ENCODE measurements around the gene LAMC3.

The LAMC3 gene

GRCh38 chr9:131126059-131126426 is 117.1 kb downstream of the LAMC3 start:
- no peak for DNase-seq

DNA sequence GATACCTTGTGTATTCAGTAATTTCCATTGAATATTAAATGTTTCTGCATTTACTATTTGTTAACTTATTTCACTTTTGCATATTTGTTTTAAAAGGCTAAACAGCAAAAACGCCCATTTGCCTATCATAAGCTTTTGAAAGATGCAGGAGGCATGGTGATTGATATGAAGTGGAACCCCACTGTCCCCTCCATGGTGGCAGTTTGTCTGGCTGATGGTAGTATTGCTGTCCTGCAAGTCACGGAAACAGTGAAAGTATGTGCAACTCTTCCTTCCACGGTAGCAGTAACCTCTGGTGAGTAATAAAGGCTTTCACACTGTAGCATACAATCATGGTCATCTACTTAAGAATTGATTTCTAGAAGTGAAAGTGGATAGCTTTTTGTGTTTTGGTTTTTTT is 120.2 kb downstream of the LAMC3 start:
- DNase-seq: no peak

GRCh38 chr9:131138676-131139075 is 129.7 kb downstream of the LAMC3 start:
- no peak for DNase-seq

DNA sequence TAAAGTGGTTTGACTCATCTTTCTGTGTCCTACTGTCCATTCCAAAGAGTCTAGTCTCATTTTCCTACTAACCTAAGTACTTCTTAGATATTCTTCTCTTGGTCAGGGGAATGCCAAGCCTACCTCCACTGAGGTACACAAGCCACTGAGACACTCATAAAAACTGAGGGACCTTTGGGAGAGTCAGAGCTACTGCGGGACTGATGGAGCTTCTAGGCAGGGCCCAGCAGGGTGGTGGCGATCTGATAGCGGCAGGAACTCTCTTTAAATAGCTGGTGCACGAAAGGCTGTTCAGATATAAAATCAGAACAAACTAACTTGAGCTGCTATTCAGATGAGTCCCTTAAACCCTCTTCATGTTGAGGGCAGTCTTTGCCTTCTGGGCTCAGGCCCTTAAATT is 131.1 kb downstream of the LAMC3 start:
- DNase-seq: no peak

DNA sequence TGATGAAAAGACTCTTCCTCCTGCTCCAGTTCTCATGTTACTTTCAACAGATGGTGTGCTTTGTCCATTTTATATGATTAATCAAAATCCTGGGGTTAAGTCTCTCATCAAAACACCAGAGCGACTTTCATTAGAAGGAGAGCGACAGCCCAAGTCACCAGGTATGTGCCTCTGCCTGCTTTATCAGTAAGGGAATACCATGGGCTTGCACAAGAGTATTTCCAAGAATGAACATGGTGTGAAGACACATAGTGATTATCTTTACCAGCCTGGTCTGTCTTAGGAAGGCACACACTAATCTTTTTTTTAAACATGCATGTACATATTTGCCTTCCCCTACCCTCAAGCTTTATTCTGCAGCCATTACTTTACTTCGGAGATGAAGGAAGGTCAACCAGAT is 131.6 kb downstream of the LAMC3 start:
- DNase-seq: no peak

DNA sequence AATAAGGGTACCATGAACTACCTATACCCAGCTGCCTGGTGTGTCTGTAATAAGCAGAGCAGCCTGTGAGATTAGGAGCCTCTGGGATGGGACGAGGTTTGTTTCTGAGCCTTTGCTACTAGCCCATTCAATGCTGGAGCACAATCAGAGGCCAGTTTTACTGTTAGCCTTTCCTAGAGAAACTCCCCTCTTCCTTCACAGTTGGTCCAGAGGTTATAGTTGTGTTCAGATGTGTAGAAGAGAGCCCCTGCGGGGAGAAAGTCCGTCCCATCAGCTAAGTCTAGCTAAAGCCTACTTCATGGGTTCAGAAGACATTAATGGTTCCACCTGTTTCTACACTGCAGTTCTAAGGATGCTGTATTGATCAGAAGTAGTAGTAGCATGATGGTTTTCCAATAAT is 133.2 kb downstream of the LAMC3 start:
- DNase-seq: no peak
